ENCODE data around the gene PPID. TPM values are rescaled to one million over a fixed set of nuclear protein-coding genes. Genes with fewer than 3 reads are reported as not detected.

The PPID gene
- total RNA-seq, 1 experiment from 2014 or later = 87.6 TPM

GRCh38 chr4:158704274-158704673, 18.9 kb downstream of the PPID start:
- Histone ChIP-seq H3K27ac (ENCODE audit: low read depth, low read length, poor library complexity, severe bottlenecking) (no peak overlapping the region), H3K9me3 (ENCODE audit: low read depth, low read length, poor library complexity, severe bottlenecking) (no peaks in the 10 kb centered on the region), H3K4me3 (ENCODE audit: low read depth, low read length, poor library complexity, severe bottlenecking) (no peak overlapping the region), H3K4me1 (ENCODE audit: insufficient read depth, low read length, poor library complexity, severe bottlenecking) (no peaks in the 10 kb centered on the region), H3K27me3 (replicated peaks; ENCODE audit: insufficient read depth, low read depth, low read length, poor library complexity) (no peaks in the 10 kb centered on the region), H3K36me3 (ENCODE audit: insufficient read depth, low read length, poor library complexity, severe bottlenecking) (peaks cover 19% of the 10 kb centered on the region)
- ChIA-PET CTCF (no interaction called here), POLR2A (ENCODE audit: low non-redundant PET) (no interaction called here)
- no TSS peak for BruUV-seq (replicated peaks)
- TF ChIP-seq EZH2 (IDR thresholded peaks at IDR 0.05; ENCODE audit: borderline replicate concordance, low read depth, low read length, poor library complexity, severe bottlenecking) (no peak), CTCF (conservative IDR thresholded peaks at IDR 0.05; ENCODE audit: low read depth, low read length) (no peak)
- no peak for DNase-seq (ENCODE audit: low spot score)
- intact Hi-C loops (cut with micrococcal nuclease; ENCODE audit: unreplicated experiment) = no loop called here

- no peak for DNase-seq (ENCODE audit: low spot score)
- intact Hi-C loops (cut with micrococcal nuclease; ENCODE audit: unreplicated experiment) = no loop called here
- no peak overlapping the region for H3K4me3 ChIP-seq (ENCODE audit: low read depth, low read length, poor library complexity, severe bottlenecking)
- no peaks in the 10 kb centered on the region for H3K27me3 ChIP-seq (replicated peaks; ENCODE audit: insufficient read depth, low read depth, low read length, poor library complexity)
- ChIA-PET POLR2A (ENCODE audit: low non-redundant PET) (no interaction called here), CTCF (no interaction called here)
- H3K9me3 ChIP-seq (ENCODE audit: low read depth, low read length, poor library complexity, severe bottlenecking) = no peaks in the 10 kb centered on the region
- H3K4me1 ChIP-seq (ENCODE audit: insufficient read depth, low read length, poor library complexity, severe bottlenecking) = no peaks in the 10 kb centered on the region
- no peaks in the 10 kb centered on the region for H3K36me3 ChIP-seq (ENCODE audit: insufficient read depth, low read length, poor library complexity, severe bottlenecking)
- no peak for TF ChIP-seq CTCF (conservative IDR thresholded peaks at IDR 0.05; ENCODE audit: low read depth, low read length)
- TF ChIP-seq EZH2 (IDR thresholded peaks at IDR 0.05; ENCODE audit: borderline replicate concordance, low read depth, low read length, poor library complexity, severe bottlenecking) = no peak
- BruUV-seq (replicated peaks) = no TSS peak
- H3K27ac ChIP-seq (ENCODE audit: low read depth, low read length, poor library complexity, severe bottlenecking) = no peak overlapping the region
These were observed 34.4 kb downstream of the PPID start for GRCh38 chr4:158688813-158689212.

GRCh38 chr4:158682066-158682465, 41.1 kb downstream of the PPID start:
- intact Hi-C loops (cut with micrococcal nuclease; ENCODE audit: unreplicated experiment) = no loop called here
- H3K4me3 ChIP-seq (ENCODE audit: low read depth, low read length, poor library complexity, severe bottlenecking) = no peak overlapping the region
- ChIA-PET POLR2A (ENCODE audit: low non-redundant PET) (no interaction called here), CTCF (no interaction called here)
- H3K4me1 ChIP-seq (ENCODE audit: insufficient read depth, low read length, poor library complexity, severe bottlenecking) = no peaks in the 10 kb centered on the region
- no peak for TF ChIP-seq EZH2 (IDR thresholded peaks at IDR 0.05; ENCODE audit: borderline replicate concordance, low read depth, low read length, poor library complexity, severe bottlenecking)
- TF ChIP-seq CTCF (conservative IDR thresholded peaks at IDR 0.05; ENCODE audit: low read depth, low read length) = no peak
- H3K27me3 ChIP-seq (replicated peaks; ENCODE audit: insufficient read depth, low read depth, low read length, poor library complexity) = no peaks in the 10 kb centered on the region
- BruUV-seq (replicated peaks) = no TSS peak
- H3K27ac ChIP-seq (ENCODE audit: low read depth, low read length, poor library complexity, severe bottlenecking) = no peak overlapping the region
- no peaks in the 10 kb centered on the region for H3K36me3 ChIP-seq (ENCODE audit: insufficient read depth, low read length, poor library complexity, severe bottlenecking)
- no peak for DNase-seq (ENCODE audit: low spot score)
- H3K9me3 ChIP-seq (ENCODE audit: low read depth, low read length, poor library complexity, severe bottlenecking) = no peaks in the 10 kb centered on the region

Measured in A673 (cell line).